HG03108 (cell line): Measurements from ENCODE around the gene ABCB10.
"Not testable (repeated sequence)": the region's sequence is repeated elsewhere in the genome, so short reads cannot be mapped to it uniquely, and the experiment has no call there.

Experiments used
- ATAC-seq: cut with Tn5 transposase; IDR thresholded peaks from one replicate; pipeline ENCODE4 v1.9.1; 2021; ENCODE audit warnings: moderate library complexity; ENCODE audit not compliant: unreplicated experiment

The ABCB10 gene

DNA sequence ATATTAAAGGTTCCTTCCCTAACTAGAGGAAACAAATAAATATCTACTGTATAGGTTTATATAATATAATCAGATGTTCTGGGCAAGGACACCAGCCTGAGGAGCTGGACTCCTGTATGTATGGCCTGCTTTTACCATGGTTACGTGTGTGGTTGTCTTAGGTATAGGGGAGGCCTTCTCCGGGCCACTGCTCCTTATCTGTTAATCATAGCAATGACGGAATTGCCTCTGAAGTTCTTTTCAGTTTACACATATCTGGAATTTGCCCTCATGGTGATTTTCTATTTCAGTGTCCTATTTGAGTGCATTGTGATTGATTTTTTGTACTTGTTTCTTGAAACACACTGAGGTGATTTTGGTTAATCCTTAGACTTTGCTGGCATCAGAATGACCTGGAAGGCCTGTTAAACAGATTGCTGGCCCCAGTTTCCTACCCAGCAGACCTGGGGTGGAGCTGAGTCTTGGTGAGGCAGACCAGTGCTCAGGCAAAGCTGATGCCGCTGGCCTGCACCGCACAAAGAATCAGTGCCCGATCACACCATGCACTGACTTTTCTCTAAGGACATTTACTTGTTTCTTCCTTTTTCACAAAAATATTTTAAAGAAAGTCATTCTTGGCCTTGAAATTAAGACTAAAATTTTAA, 18.5 kb downstream of the ABCB10 start:
- no peak for ATAC-seq

DNA sequence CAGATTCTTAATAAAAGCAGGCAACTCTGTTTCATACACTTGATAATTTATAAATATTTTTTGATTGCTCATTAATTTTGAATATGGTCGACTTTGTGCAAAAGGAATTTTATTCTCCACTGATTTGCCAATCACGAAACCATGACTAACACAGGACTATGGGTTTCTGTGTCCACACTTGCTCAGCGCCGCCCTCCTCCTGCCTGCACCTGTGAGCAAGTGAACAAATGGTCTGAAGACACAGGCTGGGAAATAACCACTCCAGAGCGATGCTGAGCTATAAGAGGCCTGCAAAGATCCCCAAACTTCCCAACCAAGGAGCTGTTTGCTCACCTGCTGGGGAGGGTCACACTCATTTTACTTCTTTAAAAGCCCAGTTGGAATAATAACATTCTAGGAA, 19.6 kb downstream of the ABCB10 start:
- ATAC-seq: no peak

GRCh38 chr1:229537894-229538293, 20.6 kb downstream of the ABCB10 start:
- ATAC-seq: no peak

- ATAC-seq: no peak
Observed at GRCh38 chr1:229536982-229537381, 21.5 kb downstream of the ABCB10 start.

GRCh38 chr1:229535230-229535629, 23.3 kb downstream of the ABCB10 start:
- no peak for ATAC-seq

GRCh38 chr1:229531326-229531725, 27.2 kb downstream of the ABCB10 start:
- ATAC-seq: no peak

- ATAC-seq: no peak
Observed at GRCh38 chr1:229529639-229530038, 28.9 kb downstream of the ABCB10 start.

DNA sequence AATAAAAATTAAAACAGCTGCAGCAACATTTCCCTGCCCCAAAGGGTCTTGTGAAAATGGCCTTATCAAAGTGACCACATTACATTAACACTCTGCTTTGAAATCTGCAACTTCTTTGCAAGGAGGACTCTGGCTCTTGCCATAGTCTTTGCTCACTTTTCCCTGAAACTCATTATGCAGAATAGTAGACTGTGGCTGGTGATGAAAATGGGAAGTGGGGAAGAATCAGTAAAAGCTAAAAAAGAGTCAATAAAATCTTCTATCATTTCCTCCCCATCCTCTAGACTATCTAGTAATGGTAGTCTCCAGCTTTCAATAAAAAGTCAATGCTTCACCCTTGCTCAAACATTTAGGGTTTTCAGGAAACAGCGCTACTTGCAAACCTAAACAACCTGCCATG, 31.8 kb downstream of the ABCB10 start:
- no peak for ATAC-seq

DNA sequence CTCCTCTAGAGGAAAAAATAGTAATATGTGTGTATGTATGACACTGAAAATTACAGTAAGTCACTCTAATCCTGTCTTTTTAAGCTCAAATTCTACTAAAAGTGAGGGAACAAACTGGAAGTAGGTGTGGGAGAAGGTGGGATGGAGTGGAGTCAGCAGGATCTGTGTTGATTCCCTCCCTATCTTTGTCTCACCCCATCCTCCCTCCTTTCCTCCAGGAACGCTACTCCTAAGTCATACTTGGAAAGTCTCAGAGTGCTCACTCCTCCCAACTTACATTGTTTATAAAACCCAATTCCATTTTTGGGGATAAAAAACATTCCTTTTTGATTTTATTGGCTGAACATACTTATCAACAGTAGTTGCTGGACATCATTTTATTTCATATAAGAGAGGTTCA, 35.5 kb downstream of the ABCB10 start:
- ATAC-seq: no peak

DNA sequence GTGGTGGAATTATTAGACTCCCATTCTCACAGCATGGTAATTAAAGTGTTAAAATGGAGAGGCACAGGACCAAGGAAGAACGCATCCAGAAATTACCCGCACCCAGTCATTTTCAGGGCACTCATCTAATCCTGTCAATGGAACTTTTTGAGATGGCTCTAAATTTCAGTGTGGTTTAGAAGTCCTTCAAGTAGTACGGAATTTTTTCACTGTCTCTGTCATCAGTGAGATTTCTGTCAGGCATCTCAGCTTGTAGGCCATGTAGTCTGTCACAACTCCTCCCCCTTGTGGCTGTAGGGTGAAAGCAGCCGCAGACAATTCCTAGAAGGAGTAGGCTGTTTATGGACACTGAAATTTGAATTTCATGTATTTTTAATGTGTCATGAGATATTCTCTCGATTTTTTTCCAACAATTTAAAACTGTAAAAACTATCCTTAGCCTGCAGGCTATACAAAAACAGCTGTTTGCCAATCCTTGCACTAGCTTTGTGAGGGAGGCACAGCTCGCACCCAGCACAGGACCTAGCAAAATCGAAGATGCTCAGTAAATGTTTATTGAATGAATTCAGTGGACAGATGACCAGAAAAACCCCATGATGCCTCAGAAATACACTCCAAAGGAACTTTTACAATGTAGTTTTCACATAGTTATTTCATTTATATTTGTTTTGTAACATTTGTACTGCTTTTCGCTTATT, 43.8 kb downstream of the ABCB10 start:
- ATAC-seq: peak; percentile 72

DNA sequence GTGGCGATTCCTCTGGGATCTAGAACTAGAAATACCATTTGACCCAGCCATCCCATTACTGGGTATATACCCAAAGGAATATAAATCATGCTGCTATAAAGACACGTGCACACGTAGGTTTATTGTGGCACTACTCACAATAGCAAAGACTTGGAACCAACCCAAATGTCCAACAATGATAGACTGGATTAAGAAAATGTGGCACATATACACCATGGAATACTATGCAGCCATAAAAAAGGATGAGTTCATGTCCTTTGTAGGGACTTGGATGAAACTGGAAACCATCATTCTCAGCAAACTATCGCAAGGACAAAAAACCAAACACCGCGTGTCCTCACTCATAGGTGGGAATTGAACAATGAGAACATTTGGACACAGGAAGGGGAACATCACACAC, 46.9 kb downstream of the ABCB10 start:
- ATAC-seq: not testable (repeated sequence)

GRCh38 chr1:229511201-229511600, 47.3 kb downstream of the ABCB10 start:
- not testable (repeated sequence) for ATAC-seq

GRCh38 chr1:229509576-229509975, 48.9 kb downstream of the ABCB10 start:
- ATAC-seq: no peak

DNA sequence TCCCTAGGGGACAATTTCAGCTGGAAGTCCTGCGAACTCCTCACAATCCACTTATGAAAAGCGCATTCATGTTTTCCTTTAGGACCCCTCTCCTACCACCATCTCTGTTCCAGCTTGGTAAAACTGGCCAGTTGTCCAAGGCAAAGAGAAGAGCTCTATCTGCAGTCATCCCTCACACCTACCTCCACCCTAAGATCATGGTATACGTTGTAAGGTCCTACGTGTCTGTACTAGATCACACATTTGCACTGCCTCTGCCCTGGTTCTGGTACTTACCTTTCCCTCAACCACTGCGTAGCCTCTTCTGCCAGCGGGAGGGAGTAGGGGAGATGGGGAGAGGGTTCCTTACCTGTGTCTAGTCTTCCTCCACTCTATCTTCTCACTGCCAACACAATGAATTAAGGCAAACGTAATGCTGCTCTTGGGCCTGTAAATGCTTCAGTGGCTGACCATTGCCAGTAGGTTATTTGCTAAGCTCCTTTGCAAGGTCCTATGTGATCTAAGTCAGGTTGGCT, 49.6 kb downstream of the ABCB10 start:
- ATAC-seq: no peak

- peak; percentile 89 for ATAC-seq
Observed at GRCh38 chr1:229507951-229508822, 50.3 kb downstream of the ABCB10 start, which contains the start of gene NUP133. NUP133 (minus strand) TSS chr1:229508341; CDS start chr1:229508249, 92 bp downstream.

DNA sequence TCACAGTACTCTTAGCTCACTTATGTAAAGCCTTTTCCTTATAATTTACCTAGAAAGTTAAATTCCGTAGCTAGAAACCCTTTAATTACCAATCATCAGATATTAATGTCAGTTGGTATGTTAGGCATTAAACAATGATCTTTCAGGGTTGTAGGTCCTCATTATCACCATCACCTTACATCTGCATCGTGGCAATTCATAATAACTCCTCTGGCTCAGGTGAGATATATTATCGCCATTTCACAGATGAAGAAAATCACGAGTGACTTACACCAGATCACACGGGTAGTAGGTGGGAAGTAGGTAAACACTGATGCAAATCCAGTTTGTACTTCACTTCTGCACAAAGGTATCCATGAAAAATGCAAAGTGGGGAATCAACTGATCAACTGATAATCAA, 51.0 kb downstream of the ABCB10 start:
- ATAC-seq: peak; percentile 3

DNA sequence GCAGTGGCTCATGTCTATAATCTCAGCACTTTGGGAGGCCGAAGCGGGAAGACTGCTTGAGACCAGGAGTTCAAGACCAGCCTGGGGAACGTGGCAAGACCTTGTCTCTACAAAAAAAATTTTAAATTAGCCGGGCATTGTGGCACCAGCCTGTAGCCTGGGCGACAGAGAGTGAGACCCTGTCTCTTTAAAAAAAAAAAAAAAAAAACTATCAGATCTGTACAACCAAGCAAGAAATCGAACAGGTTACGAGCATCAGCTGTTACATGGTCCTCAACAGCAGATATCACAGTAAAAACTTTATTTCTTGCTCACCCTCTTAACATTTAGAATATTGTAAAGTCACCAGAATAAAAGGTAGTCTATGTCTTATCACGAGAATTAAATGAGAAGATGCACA, 51.9 kb downstream of the ABCB10 start:
- ATAC-seq: no peak

GRCh38 chr1:229495782-229496181, 62.7 kb downstream of the ABCB10 start:
- no peak for ATAC-seq

DNA sequence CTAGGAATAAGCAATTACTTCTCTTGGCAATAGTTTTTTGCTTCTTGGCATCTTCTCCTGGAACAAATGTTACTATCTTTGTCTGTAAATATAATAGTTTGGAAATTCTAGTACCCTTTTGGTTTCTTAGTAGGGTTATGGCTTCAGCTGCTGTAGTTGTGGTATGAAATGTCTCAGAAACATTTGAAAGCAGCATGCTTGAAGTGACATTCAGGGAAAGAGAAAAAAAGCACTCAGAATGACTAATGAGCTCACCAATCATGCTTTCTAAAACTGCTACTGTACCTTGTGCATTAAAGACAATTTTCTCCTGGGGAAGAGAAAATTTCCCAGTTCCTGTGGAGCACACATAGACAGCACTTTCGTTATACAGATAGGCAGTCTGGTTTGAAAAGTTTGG, 71.3 kb downstream of the ABCB10 start:
- no peak for ATAC-seq

GRCh38 chr1:229485318-229485717, 73.2 kb downstream of the ABCB10 start:
- no peak for ATAC-seq

DNA sequence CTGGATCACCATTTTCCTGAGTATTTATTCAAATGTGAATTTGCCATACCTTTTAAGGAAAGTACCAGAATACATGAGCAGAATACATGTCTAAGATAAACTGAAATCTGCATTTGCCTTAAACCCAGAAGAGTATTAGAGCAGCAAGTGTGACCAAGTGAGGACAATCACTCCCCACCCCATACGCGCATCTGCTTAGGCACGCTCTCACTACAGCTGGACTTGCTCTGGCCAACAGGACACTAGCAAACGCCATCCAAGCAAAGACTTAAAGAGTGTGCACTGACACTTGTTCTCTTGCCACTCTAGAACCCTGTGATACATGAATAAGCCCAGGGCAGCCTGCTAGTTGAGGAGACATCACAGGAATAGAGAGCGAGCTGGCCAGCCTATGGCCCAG, 76.0 kb downstream of the ABCB10 start:
- ATAC-seq: no peak
